HG02852 (cell line): ENCODE results near the gene KCNJ12.
A peak's percentile ranks its signal among the peaks of the same experiment; 100 is the strongest.
"Not testable (repeated sequence)": the region's sequence is repeated elsewhere in the genome, so short reads cannot be mapped to it uniquely, and the experiment has no call there.

Experiments
- ATAC-seq: cut with Tn5 transposase; IDR thresholded peaks from one replicate; pipeline ENCODE4 v1.9.1; 2021; ENCODE audit warnings: mild to moderate bottlenecking, moderate library complexity; ENCODE audit not compliant: unreplicated experiment

KCNJ12 gene

GRCh38 chr17:21376081-21376758 lies at the start of gene KCNJ12:
Gene KCNJ12 (plus strand): TSS chr17:21376357. CDS start chr17:21415343, 38,986 bp downstream.
- no peak for ATAC-seq

- ATAC-seq, result peak; percentile 51
These were observed 48.2 kb upstream of the KCNJ12 start for GRCh38 chr17:21327921-21328320.

- ATAC-seq, result not testable (repeated sequence)
These were observed 47.4 kb upstream of the KCNJ12 start for GRCh38 chr17:21328778-21329177.

- no peak for ATAC-seq
These were observed 45.6 kb upstream of the KCNJ12 start for GRCh38 chr17:21330436-21331160.

GRCh38 chr17:21336541-21337294 lies 39.4 kb upstream of the KCNJ12 start:
- ATAC-seq, result not testable (repeated sequence)

- not testable (repeated sequence) for ATAC-seq
These were observed 38.1 kb upstream of the KCNJ12 start for GRCh38 chr17:21337981-21338625.

GRCh38 chr17:21339011-21339410 lies 37.1 kb upstream of the KCNJ12 start:
- ATAC-seq, result no peak

- not testable (repeated sequence) for ATAC-seq
These were observed 36.6 kb upstream of the KCNJ12 start for GRCh38 chr17:21339571-21339970.

- not testable (repeated sequence) for ATAC-seq
These were observed 35.8 kb upstream of the KCNJ12 start for GRCh38 chr17:21340407-21340806.

GRCh38 chr17:21341279-21341678 lies 34.9 kb upstream of the KCNJ12 start:
- ATAC-seq, result not testable (repeated sequence)

GRCh38 chr17:21341925-21342540 lies 34.1 kb upstream of the KCNJ12 start:
- ATAC-seq, result not testable (repeated sequence)

- ATAC-seq, result not testable (repeated sequence)
These were observed 32.9 kb upstream of the KCNJ12 start for GRCh38 chr17:21343061-21343949.

- not testable (repeated sequence) for ATAC-seq
These were observed 31.4 kb upstream of the KCNJ12 start for GRCh38 chr17:21344801-21345200.

- no peak for ATAC-seq
These were observed 30.9 kb upstream of the KCNJ12 start for GRCh38 chr17:21345236-21345635.

GRCh38 chr17:21346107-21346506 lies 30.1 kb upstream of the KCNJ12 start:
- not testable (repeated sequence) for ATAC-seq

GRCh38 chr17:21346651-21347250 lies 29.4 kb upstream of the KCNJ12 start:
- ATAC-seq, result not testable (repeated sequence)

- not testable (repeated sequence) for ATAC-seq
These were observed 28.5 kb upstream of the KCNJ12 start for GRCh38 chr17:21347660-21348059.

GRCh38 chr17:21348081-21348925 lies 27.9 kb upstream of the KCNJ12 start:
- ATAC-seq, result peak; percentile 48
